OCI-LY1 (cell line): ENCODE data around the gene RGS11.

Experiments
- CTCF ChIP-seq: fragments of 200-600 bp; sonication (generic), shearing (Covaris generic); IDR thresholded peaks from 2 replicates; pipeline ENCODE4 v1.5.1; 2017; ENCODE audit warnings: mild to moderate bottlenecking, antibody characterized with exemption, low read length, moderate library complexity, mixed read lengths
- EZH2 ChIP-seq: fragments of 200-600 bp; sonication (generic), shearing (Covaris generic); IDR thresholded peaks from 2 replicates; pipeline ENCODE4 v1.8.0; 2017; ENCODE audit warnings: borderline replicate concordance, mixed run types, mild to moderate bottlenecking, antibody characterized with exemption, low read length, moderate library complexity, mixed read lengths

- TF ChIP-seq CTCF (peak; percentile 29; the same call in 1 of the 2 replicates), EZH2 (no peak)
Observed at GRCh38 chr16:309476-309875, 33.7 kb upstream of the RGS11 start.
